Stimulated activated CD8-positive, alpha-beta memory T cell treated with anti-CD3 and anti-CD28 coated beads, Interleukin-12 subunit alpha, Interleukin-12 subunit beta, amount 100 ng/mL, for 24 hours (primary cell): ENCODE measurements around the gene SLC35D2.
"Not testable (repeated sequence)": the region's sequence is repeated elsewhere in the genome, so short reads cannot be mapped to it uniquely, and the experiment has no call there.

Source experiments
- DNase-seq: peaks from one replicate; pipeline ENCODE4 v3.0.0-alpha.2; 2020; ENCODE audit errors: extremely low read depth

The SLC35D2 gene

DNA sequence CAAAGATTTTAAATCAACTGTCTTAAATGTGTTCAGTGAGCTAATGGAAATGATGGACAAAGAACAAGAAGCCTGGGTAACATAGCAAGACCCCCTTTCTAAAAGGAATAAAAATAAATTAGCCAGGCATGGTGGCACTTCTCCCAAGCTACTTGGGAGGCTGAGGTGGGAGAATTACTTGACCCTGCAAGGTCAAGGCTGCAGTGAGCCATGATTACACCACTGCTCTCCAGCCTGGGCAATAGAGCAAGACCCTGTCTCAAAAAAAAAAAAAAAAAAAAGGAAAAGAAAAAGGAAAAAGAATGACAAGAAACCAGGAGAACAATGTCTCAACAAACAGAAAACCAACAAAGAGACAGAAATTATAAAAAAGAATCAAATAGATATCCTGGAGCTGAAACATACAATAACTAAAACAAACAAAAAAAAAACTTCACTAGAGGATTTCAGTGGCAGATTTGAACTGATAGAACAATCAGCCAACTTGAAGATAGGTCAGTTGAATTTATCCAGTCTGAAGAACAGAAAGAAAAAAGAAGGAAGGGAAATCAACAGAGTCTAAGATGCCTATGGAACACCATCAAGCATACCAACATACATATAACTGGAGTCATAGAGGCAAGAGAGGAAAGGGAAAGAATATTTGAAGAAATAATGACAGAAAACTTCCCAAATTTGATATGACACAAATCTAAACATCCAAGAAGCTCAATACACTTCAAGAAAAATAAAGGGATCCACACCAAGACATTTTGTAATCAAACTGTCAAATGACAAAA is 16.8 kb upstream of the SLC35D2 start:
- no peak for DNase-seq

DNA sequence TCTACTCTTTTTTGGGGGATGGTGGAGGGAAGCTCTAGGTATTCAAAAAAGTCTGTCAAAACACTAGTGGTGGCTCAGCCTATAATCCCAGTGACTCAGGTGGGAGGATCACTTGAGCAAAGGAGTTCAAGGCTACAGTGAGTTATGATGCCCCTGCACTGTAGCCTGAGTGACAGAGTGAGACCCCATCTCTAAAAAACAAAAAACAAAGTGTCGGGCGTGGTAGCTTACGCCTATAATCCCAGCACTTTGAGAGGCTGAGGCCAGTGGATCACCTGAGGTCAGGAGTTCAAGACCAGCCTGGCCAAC is 15.8 kb upstream of the SLC35D2 start:
- DNase-seq = no peak

DNA sequence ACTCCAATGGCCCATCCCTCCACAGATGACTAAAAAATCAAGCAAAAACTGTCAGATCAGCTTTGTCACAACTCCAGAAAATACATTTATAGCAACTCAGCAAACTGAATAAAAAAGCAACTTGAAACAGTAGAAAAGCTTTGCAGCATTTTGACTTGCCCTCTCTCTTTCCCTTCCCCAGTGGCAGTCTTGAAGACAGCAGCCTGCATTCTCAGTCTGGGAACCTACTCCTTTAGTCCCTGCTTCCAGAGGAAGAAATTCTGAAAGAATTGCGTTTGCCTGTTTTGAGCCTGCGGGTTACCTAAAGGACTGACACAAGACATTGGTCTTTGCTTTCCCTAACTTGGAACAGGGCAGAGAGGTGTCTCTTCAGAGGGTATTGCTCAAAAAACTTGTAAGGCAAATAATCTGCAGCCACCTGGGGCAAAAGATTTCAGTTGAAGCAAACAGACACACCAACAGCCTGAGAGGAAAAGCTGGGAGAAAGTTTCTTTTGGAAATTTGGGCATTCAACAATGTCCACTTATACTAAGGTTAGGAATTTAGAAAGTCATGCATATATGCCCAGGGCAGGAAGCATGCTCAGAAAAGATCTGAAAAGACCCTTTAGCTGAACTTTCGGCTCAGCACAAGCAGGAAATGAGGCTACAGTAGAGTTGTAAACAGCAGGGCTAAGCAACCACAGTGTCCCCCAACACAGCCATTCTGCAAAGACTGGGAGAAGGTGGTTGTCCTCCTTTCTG is 15.2 kb upstream of the SLC35D2 start:
- no peak for DNase-seq

DNA sequence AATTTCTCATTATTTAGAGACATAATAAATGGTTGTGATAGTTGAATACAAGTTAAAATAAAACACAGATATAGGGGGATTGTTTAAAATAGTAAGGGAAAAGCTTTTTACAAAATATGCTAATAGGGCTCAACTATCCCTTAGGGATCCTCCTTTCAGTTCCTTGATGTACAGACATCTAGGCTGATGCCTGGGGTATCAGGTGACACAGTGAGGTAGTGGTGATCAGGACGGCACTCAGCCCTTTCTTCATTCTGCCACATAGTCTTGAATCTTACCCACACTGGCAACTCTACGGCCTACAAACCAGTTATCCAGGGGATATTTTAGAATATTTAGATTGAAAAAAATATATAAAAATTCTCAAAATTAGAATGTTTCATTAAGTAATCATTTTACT is 12.5 kb upstream of the SLC35D2 start:
- DNase-seq = no peak

DNA sequence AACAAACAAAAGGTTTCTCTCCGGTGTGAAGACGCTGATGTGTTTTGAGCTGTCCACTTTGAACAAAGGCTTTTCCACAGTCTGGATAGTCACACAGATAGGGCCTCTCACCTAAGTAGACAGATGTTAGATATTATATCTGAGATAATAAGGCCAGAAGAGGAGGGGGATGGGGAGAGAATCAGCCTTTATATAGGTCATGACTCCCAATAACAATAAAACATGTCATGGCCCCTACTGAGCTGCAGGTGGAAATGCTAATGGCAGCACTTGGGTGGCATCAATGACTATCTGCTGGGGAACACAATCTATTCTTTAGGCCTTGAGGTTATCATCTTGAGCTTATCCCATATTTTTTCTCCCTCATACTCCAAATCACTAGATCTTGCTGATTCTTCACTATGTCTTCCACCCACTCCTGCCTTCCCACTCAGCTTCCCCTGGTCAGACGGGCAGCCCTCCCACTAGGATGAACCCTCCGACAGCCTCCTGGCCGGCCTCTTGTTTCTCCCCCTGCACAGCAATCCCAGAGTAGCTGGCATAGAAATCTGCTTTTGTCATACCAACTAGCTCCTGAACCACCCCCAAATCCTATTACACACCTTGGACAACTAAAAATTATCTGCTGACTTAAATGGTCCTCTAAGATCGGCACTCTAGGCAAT is 11.5 kb upstream of the SLC35D2 start:
- DNase-seq = no peak

DNA sequence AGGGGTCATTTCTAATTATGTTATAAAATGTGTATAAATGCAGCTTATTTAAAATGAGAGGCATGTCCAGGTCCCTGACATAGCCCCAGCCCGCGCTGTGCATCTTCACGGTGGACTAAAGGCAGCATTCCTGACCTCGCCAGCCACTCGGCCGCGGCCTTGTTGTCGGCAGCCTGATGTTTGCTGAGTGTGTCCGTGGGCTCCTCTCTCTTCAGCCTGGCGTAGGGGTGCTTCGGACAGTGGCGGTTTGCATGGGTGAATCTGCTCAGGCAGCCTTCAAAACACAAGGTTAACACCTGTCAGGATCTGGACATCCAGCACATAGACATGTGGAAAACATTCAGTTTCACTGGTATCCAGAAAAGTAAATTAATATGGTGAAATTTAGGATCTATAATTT is 8.8 kb upstream of the SLC35D2 start:
- DNase-seq = no peak

DNA sequence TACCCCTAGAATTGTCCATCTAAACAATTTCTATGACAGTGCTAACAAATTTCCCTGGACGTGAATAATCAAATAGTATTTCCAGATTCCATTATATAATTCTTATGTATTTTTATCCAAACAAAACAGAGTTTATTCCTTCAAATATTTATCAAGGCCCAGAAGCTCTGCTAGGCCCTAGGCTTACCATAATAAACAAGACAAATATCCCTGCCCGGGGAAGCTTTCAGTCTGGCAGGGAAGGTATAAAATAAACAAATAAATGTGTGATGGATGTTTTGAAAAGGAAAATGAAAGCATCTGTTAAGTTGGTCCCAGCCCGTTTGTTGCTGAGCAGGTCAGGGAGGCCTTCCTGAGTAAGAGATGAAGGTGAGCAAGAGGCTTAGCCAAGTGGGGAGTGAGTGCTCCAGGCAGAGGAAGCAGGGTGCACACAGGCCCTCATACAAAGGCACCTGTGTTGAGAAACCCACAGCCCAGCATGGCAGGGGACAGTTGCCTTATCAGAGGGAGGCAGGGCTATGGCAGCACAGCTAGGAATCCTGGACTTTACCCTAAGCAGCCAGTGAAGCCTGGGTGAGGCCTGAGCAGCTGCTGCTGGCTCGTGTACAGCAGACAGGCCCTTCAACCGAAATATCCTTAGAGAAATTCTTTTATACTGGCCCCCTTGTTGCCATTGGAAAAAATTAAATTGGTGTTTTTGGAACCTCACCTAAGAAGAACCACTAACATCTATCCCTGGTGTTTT is 7.7 kb upstream of the SLC35D2 start:
- no peak for DNase-seq

DNA sequence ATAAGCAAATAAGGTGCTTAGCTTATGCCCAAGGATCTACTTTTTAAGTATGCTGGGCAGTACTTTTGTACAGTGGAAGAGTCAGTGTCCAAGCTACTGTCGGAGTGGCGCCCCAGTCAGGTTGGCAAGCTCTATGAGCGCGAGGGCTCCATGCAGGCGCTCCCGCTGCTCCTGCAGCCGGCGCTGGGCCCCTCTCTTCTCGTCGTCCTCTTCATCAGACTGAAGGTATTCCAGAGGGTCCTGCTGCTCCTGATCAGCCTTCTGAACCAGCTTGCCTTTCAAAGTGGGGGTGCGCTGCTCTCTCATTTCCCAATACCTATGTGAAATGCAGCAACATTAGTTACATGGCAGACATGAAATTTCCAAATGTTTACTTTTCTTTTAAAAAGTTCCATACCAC is 4.6 kb upstream of the SLC35D2 start:
- no peak for DNase-seq

DNA sequence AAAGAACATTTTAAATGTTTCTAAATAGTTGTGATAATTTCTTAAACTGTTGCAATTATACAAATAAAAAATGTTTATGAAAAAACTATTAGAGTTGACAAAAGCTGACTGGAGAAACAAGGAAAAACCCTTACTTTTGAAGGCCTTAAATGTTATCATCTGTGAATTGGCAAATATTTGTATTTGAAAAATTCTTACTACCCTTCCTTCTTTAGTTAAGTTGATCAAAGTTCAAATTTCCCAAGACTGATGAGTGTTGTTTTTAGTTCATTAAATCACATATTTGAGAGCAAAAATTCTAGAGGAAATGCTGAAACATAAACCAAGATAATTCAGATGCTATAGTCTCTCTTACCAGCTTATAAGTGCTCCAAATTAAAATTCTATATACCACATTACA is 2.6 kb upstream of the SLC35D2 start:
- no peak for DNase-seq

DNA sequence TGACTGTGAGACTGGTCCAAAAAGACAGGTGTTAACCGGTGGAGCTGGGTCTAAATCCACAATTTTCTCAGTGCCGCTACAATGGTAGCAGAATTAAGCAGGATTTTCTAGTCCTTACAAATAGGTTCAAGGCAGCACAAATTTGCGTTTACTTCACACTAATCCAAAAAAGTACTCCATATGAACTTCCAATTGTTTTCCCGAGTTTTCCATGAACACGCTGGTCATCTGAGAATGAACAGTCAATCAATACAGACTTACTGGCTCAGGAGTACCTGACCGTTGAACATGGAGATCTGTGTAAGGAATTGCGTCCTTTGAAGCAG is 709 bp downstream of the SLC35D2 start:
- DNase-seq = no peak

DNA sequence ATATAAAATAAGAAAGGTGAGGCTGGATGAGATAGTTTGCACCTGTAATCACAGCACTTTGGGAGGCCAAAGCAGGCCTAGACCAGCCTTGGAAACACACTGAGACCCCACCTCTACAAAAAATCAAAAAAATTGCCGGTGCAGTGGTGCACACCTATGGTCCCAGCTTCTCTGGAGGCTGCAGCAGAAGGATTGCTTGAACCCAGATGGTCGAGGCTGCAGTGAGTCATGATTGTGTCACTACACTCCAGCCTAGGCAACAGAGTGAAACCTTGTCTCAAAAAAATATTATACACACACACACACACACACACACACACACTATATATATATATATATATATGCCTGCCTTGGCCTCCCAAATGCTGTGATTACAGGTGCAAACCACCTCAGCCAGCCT is 1.3 kb downstream of the SLC35D2 start:
- DNase-seq = no peak

DNA sequence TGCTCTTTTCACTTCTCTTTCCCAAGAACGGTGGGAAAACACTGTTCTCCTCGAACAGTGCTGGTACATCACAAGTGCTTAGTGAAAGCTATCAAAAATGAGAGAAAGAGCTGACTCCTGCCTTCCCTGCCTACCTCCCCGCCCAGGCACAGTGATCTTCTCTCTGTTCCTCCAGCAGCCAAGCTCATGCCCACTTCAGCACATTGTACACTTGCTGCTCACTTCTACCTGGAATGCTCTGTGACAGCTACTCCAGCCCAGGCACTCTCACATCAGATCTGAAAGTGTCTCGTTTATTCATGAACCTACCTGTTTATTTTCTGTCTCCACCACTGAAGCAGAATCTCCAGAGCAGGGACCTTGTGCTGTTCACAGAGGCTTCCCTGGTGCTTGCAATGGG is 1.8 kb downstream of the SLC35D2 start:
- no peak for DNase-seq

DNA sequence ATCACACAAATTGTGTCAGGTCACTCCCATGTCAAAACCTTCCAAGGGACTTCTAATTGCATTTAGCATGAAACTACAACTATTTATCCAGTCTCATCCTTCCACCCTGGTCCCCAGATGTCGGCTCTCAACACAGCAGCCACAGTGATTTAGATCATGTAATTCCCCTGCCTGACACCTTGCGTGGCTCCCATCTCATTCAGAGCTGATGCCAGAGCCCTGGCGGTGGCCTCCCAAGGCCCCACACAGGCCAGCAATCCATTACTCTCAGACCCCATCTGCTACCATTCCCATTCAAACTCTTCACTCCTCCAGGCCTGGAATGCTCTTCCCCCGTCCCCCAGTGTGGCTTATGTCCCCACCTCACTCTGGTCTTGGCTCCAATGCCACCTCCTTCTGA is 2.4 kb downstream of the SLC35D2 start:
- DNase-seq = no peak

DNA sequence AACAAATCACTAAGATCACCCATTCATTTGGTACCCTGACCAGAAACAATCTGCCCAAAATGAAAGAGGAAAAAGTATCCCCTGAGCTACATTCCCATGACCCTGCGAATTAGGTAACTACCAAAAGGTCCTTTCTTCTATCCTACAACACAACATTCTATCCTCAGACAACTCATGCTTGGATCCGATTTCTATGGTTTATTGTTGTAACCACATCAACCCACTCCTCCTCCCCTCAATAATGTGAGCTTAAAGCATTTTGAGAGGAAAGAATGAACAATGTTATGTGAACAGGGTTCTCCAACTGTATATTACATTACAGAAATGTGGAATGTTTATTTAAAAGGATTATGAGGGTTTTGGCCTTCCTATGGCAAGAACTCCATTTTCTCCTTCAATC is 4.0 kb downstream of the SLC35D2 start:
- DNase-seq = no peak

DNA sequence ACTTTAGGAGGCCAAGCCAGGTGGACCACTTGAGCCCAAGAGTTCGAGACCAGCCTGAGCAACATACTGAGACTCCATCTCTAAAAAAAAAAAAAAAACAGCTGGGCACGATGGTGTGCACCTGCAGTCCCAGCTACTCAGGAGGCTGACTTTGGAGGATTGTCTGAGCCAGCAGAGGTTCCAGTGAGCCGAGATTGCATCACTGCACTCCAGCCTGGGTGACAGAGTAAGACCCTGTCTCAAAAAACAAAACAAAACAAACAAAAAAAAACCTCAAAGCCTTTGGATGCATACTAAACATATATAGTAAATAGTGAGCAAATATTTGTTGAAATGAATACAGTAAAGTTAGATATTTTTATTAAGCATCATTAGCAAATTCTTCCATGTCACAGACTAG is 5.3 kb downstream of the SLC35D2 start:
- DNase-seq = no peak

DNA sequence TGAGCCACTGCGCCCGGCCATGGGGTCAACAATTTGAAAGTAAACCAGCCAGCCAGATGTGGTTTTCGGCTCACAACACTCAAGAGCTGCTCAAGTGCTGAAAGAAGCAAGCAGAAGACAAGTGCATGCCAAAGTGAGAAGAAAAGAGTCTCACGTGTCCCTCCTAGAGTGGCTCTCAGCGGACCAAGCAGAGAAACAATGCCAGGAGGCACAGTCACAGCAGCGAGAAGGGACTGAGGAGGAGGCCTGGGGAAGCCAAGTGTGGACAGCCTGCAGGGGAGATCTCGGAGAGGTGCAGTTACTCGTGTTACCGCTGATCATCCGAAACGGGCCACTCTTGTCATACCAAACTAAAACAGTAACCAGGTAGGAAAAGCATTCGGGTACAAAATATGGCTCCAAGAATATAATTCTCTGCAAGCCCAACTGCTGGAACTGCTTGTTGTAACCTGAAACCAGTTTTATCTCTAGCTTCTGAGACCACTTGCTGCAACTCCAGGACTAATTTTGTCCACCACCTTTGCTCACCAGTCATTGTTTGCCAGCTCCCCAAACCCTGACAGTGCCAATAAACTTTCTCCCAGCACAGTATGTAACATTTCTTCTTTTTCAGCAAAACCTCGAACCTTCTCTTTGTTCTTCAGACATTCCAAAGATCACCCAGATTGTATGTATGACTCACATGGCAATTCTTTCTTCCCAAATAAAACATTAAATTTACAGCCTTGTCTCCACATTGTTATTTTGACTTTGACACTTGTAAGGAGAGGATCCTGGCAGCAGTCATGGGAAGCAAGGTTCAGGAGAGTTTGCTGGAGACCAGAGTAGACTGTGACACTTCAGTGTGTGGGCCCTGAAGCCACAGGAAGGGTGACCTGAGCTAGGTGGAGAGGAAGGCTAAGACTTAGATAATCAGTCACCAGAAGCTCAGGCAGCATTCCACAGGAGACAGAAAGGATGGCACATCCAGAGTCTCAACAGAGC is 6.3 kb downstream of the SLC35D2 start:
- no peak for DNase-seq

DNA sequence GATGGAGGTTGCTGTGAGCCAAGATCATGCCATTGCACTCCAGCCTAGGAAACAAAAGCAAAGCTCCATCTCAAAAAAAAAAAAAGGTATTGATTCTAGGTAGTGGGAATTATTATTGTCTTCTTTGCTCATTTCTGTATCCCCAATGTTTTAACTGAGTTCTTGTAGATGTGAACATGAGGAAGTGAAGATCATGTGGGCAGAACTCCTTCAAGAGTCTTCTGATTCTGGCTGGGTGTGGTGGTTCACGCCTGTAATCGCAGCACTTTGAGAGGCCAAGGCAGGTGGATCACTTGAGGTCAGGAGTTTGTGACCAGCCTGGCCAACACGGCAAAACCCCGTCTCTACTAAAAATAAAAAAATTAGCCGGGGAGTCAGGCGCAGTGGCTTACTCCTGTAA is 8.0 kb downstream of the SLC35D2 start:
- DNase-seq = not testable (repeated sequence)

DNA sequence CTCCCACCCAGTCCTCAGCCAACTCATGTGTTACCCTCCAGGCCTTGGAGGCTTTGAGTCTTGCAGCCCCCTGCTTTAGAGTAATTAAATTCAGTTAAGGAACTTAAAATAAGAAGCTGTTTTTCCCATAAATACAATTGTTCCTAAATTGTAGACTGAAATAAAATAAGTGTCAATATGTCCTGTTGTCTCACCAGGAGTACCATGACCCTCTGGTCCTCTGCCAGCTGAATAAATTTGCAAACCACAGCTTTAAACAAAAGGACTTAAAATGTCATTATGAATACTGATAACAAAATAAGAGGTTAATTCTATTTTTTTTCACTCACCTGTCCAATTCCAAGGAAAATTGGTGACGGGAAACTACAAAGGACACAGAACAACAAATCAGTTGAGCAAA is 15.6 kb downstream of the SLC35D2 start:
- DNase-seq = no peak

DNA sequence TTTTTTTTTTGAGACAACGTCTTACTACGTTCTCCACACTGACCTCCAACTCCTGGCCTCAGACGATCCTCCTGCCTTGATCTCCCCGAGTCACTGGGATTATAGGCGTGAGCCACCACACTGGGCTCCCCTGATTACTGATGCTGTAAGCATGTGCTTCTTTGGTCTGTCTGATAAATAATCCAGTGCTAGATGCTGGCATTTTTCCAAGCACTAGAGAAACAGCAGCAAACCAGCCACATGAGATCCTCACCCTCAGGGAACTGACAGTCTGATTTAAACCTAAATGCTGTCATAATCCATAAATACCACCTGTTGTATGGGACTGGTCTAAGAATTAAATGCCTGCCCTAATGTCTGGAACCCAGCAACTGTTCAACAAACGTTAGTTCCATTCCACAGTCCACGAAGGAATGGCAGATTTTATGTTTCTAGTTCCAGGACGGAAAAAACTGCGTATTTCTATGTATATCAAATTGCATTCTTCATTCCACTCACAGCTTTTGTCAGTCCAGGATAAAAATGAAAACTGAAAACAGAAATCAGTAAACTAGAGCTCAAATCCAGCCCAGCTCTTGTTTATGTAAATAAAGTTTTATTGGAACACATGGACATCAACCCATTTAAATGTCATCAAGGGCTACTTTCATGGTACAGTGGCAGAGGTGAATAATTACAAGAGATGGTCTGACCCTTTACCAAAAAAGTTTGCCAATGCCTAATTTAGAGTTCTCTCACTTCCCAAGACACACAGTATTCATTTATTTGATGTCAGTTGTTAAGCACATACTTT is 20.1 kb downstream of the SLC35D2 start:
- DNase-seq = no peak

DNA sequence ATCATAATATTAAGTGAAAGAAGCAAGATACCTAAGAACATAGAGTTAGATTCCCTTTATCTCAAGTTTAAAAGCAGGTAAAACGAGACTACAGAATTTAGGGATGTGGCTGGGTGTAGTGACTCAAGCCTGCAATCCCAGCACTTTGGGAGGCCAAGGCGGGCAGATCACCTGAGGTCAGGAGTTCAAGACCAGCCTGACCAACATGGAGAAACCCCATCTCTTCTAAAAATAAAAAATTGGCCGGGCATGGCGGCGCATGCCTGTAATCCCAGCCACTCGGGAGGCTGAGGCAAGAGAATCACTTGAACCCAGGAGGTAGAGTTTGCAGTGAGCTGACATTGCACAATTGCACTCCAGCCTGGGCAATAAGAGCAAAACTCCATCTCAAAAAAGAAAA is 21.4 kb downstream of the SLC35D2 start:
- DNase-seq = not testable (repeated sequence)

DNA sequence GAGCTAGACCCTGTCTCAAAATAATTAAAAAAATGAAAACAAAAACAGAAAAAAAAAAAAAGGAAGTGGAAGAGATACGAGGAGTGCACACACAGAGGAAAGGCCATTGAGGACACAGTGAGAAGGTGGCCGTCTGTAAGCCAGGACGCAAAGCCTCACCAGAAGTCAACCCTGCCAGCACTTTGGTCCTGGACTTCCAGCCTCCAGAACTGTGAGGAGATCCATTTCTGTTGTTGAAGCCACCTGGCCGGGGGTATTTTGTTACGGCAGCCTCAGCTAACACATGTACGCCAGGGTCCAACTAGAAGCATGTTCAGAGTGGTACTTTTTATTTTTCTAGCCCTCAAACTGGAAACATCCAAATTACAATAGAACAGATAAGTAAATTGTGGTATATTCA is 21.8 kb downstream of the SLC35D2 start:
- DNase-seq = no peak
